Activated CD8-positive, alpha-beta memory T cell treated with anti-CD3 and anti-CD28 coated beads for 48 hours (primary cell): Measurements from ENCODE around the gene DNTTIP2.
"Not testable (repeated sequence)": the region's sequence is repeated elsewhere in the genome, so short reads cannot be mapped to it uniquely, and the experiment has no call there.

Source experiments
- DNase-seq, 3 experiments: peaks; one replicate each; pipeline ENCODE4 v3.0.0-alpha.2; 2020; ENCODE audit warnings: low read depth in 2 of 3, low spot score in 2 of 3

DNTTIP2 gene

GRCh38 chr1:93844262-93845045 lies 34.6 kb downstream of the DNTTIP2 start:
- DNase-seq: no peak

- no peak for DNase-seq
These were observed 36.1 kb downstream of the DNTTIP2 start for GRCh38 chr1:93842750-93843500.

DNA sequence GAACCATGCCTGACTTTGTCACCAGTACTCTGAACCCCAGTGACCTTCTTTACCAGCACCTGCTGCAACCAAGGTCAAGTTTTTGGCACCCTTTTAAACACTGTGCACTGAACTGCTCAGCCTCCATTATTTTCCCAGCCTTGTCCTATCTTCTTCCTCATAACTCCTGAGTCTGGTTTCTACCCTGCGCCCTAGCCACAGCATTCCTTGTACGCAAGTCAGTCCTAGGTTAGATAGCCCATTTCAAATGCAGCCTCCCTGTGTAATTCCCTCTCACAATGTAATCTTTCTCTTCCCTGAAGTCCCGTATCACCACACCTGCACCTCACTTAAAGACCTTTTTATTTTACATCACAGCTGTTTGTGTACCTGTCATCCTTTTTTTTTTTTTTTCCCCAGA lies 37.2 kb downstream of the DNTTIP2 start:
- DNase-seq: no peak

GRCh38 chr1:93840956-93841482 lies 38.0 kb downstream of the DNTTIP2 start:
- no peak for DNase-seq

- DNase-seq: no peak
These were observed 39.3 kb downstream of the DNTTIP2 start for GRCh38 chr1:93839753-93840152.

DNA sequence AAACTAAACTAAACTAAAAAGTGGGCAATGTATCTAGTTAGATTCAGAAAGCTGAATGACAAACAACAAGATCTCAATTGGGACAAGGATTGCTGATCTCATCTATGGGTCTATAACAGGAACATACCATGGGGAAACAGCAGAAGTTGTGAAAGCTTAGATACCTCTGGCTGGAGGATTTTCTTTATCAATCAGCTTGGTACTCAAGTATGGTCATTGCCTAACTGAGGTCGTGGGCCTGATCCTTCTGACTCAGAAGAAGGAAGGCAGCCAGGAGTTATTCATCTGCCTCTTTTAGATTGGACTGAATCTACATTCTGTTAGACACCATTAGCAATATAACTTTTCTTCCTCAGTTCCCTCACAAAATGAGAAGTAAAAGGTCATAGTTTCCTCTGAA lies 39.7 kb downstream of the DNTTIP2 start:
- no peak for DNase-seq

- DNase-seq: no peak
These were observed 41.0 kb downstream of the DNTTIP2 start for GRCh38 chr1:93837961-93838360.

DNA sequence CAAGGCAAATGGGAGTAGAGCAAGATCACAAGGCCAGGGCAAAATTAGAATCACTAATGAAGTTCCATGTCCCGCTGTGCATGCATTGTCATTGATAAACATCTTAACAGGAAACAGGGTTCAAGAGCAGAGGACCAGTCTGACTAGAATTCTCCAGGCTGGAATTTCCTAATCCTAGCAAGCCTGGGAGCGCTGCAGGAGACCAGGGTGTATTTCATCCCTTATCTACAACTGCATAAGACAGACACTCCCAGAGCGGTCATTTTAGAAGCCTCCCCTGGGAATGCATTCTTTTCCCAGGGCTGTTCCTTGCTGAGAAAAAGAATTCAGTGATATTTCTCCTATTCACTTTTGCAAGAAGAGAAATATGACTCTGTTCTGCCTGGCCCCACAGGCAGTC lies 45.7 kb downstream of the DNTTIP2 start:
- DNase-seq: not testable (repeated sequence)

DNA sequence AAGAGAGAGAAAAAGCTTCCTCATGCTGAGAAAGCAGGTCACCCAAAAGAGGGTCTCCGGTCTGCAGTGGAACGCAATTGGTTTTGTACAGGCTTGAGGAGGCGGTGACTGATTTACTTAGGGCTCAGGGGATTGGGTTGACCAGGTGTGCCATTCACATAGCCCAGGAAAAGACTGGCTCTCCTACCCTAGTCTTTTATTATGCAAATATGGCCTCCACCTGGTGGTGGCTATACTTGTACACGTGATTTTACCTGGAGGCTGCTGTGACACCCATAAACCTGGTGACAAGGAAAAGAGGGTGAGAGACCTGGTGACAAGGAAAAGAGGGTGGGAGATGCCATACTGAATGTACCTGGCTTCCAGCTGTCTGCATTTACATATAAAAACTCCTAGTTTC lies 49.9 kb downstream of the DNTTIP2 start:
- DNase-seq: no peak

DNA sequence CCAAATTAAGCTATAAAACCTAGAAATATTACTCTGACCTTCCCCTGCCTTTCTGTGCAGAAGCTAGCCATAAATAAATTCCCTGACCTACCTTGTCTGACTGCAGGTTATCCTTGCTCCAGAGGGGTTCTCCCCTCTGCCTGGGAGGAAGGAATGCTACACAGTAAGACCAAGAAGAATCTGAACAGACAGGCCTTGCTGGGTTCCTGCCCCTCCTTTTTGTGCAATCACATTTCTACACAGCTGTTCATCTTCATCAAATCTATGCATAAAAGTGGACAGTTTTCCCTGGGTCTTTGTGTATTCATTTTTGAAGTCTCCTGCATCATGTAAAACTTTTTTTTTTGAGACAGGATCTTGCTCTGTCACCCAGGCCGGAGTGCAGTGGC lies 50.6 kb downstream of the DNTTIP2 start:
- DNase-seq: no peak

- DNase-seq: no peak
These were observed 51.2 kb downstream of the DNTTIP2 start for GRCh38 chr1:93827633-93828366.

- DNase-seq: no peak
These were observed 51.9 kb downstream of the DNTTIP2 start for GRCh38 chr1:93827128-93827527.

DNA sequence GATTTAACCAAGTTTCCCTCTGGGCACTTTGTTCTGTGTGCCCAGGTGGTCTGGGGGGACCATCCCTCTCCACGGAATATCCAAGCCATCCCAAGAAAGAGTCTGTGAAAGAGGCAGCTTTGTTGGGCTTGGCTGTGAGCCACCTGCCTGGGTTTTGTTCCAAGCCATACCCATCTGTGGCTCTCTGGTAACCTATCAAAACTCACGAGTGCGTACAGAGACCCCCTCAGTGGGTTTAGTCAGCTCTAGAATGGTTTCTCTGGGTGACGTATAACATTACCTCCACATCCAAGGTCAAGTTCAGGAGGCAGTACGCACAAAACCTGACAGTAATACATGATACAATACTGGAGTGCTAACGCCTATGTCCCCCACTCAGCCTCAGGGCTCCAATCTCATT lies 54.2 kb downstream of the DNTTIP2 start:
- no peak for DNase-seq

DNA sequence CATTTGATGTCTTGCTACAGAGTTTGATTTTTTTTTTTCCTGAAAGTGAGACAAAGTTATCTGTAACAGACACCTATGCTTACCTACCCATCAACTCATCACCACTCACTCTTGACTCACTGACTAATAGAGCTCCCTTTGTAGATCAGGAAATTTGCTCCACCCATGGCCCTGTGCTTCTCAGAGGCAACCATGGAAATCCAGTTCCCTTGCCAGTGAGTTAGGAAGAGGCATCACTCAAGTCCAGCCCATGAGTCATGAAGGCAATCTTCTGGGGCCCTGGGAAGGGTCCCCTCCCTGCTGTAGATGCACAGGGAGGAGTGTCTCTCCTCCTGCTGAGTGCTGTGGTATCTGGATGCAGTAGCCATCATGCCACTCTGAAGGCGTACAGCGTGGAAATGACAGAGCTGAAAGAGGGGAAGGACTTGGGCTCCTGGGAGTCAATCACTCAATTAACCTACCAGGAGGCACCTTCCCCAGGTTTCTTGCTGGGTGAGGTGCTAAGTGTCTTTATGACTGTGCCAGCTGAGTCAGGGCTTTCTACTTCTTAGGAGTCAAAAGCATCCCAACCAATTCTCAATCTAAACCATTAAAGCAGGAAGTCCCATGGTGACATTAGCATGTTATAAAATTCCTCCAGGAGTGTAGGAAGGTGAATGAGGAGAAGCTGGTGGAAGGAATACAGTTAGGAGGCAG lies 56.1 kb downstream of the DNTTIP2 start:
- no peak for DNase-seq

DNA sequence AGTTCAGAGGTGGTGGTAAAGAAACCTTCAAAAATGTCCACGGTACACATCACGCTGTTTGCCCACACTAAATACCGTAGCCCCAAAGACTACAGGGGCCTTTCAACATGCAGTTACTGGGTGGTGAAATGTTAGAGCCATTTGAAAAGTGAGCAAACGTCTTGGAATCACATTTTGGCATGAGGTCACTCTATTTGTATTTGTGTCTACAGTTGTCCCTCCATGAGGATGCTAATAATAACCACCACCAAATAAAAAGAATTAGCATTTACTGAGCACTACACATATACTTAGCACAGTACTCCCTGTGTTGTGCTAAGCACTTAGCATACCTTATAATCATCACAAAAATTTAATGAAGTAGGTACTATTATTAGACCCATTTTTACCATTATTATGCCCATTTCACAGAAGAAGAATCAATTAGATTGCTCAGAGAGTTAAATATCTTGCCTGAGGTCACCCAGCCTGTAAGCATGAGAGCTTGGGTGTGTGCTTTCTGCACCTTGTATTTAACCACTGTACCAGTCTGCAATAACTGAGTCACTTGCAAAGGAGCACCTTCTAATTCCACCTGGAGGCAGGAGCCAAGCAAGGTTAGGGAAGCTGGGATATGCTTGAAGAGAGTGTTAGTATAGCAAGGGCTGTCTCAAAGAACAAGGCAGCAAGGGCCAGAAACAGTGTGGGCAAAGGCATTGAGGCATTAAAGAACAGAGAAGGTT lies 57.4 kb downstream of the DNTTIP2 start:
- no peak for DNase-seq

- DNase-seq: no peak
These were observed 58.2 kb downstream of the DNTTIP2 start for GRCh38 chr1:93820554-93821422.

- no peak for DNase-seq
These were observed 60.4 kb downstream of the DNTTIP2 start for GRCh38 chr1:93818570-93818959.

GRCh38 chr1:93817819-93818569 lies 61.0 kb downstream of the DNTTIP2 start:
- no peak for DNase-seq
